D721Med (cell line): ENCODE data around the gene VPS33B.

Source experiments
- DNase-seq: peaks from one replicate; pipeline ENCODE4 v3.0.0; 2011; ENCODE audit warnings: low spot score; ENCODE audit not compliant: insufficient read length
- FAIRE-seq: peaks from 2 replicates; lab custom pipeline; 2011; peaks lifted over from hg19 to GRCh38; lab: Jason Lieb, UNC
- CTCF ChIP-seq: IDR thresholded peaks from 2 replicates; pipeline ENCODE4 v1.5.1; 2012; ENCODE audit warnings: mild to moderate bottlenecking, control low read depth; ENCODE audit not compliant: insufficient read depth; ENCODE audit errors: missing control alignments

Gene VPS33B

GRCh38 chr15:90966262-90966661 lies 56.1 kb downstream of the VPS33B start:
- FAIRE-seq (no peak), DNase-seq (no peak)
- TF ChIP-seq CTCF = no peak

GRCh38 chr15:90962021-90962420 lies 60.4 kb downstream of the VPS33B start:
- no peak for FAIRE-seq

GRCh38 chr15:90960298-90961091 lies 61.9 kb downstream of the VPS33B start:
- FAIRE-seq (no peak), DNase-seq (no peak)
- no peak for TF ChIP-seq CTCF

More at GRCh38 chr15:90962021-90962420, 60.4 kb downstream of the VPS33B start:
- DNase-seq = no peak
- no peak for TF ChIP-seq CTCF

GRCh38 chr15:90959894-90960293 lies 62.5 kb downstream of the VPS33B start:
- DNase-seq (no peak), FAIRE-seq (no peak)
- no peak for TF ChIP-seq CTCF

- no peak for DNase-seq
- no peak for FAIRE-seq
- no peak for TF ChIP-seq CTCF
Observed at GRCh38 chr15:90959028-90959595, 63.3 kb downstream of the VPS33B start.

- DNase-seq = no peak
Observed at GRCh38 chr15:90957791-90958190, 64.6 kb downstream of the VPS33B start.

More at GRCh38 chr15:90957791-90958190, 64.6 kb downstream of the VPS33B start:
- FAIRE-seq = no peak
- no peak for TF ChIP-seq CTCF
